Type B pancreatic cell (in vitro differentiated cells): ENCODE results near the gene BST2. TPM values are rescaled to one million over a fixed set of nuclear protein-coding genes. Genes with fewer than 3 reads are reported as not detected.

Experiments used
- DNase-seq: peaks from one replicate; pipeline ENCODE4 v3.0.0; 2021; ENCODE audit warnings: mixed read lengths; ENCODE audit not compliant: unreplicated experiment; ENCODE audit errors: extremely low spot score
- H3K27ac Mint-ChIP-seq: 2 replicates; pipeline ENCODE4 v1.8.0; 2021; ENCODE audit warnings: mild to moderate bottlenecking, mixed read lengths
- H3K27me3 Mint-ChIP-seq: 2 replicates; pipeline ENCODE4 v1.8.0; 2021; ENCODE audit warnings: mixed read lengths
- H3K36me3 Mint-ChIP-seq: 2 replicates; pipeline ENCODE4 v1.8.0; 2021; ENCODE audit warnings: mixed read lengths
- H3K4me1 Mint-ChIP-seq: one replicate; pipeline ENCODE4 v1.8.0; 2021; ENCODE audit warnings: mixed read lengths; ENCODE audit not compliant: unreplicated experiment
- H3K4me3 Mint-ChIP-seq: 2 replicates; pipeline ENCODE4 v1.8.0; 2021; ENCODE audit warnings: mild to moderate bottlenecking, mixed read lengths
- H3K9me3 Mint-ChIP-seq: 2 replicates; pipeline ENCODE4 v1.8.0; 2021; ENCODE audit warnings: mixed read lengths
- total RNA-seq: library from RNA; stranded (reverse); gene quantifications from 2 replicates; pipeline ENCODE4 v1.2.1, GENCODE V29; 2021; ENCODE audit warnings: low replicate concordance
- TF ChIP-seq, protein P1 (sequence below): fragments of 200-600 bp; sonication (generic); conservative IDR thresholded peaks from 2 replicates; pipeline ENCODE4 v1.5.0; 2021; ENCODE audit warnings: antibody characterized with exemption, mild to moderate bottlenecking

The BST2 gene
- total RNA-seq, 1 donor from 2014 or later = 2.5 TPM

DNA sequence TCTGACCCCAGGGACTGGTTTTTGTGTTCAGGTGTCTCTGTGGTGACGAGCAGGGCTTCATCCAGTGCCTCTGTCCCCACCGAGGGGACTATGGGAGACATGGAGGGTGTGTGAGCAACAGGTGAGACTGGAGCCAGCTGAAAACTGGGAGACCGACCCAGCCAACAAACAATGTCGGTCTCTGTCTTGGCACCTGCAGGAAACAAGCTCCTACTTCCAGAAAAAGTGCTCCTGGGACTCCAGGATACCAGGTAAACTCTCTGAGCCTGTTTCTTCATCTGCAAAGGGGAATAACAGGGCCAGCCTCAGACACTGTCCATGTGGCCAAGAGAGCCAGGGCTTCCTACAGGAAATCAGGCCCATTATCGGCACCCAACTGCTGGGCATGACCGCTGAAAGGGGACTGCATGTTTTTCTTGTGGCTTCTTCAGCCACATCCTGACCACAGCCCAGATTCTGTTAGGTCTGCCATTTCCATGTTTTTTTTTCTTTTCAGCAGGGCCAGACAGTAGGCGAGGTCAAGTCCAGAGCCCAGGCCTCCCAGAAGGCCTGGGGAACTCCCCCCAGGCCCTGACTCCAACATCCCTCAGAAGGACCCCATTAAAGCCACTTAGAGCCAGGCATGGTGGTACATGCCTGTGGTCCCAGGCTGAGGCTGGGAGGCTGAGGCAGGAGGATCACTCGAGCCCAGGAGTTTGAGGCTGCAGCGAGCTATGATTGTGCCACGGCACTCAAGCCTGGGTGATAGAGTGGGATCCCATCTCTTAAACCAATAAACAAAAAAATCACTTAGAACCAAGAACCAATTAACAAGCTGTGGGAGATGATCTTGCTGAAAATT, 836 bp upstream of the BST2 start:
- TF ChIP-seq, protein P1, sequence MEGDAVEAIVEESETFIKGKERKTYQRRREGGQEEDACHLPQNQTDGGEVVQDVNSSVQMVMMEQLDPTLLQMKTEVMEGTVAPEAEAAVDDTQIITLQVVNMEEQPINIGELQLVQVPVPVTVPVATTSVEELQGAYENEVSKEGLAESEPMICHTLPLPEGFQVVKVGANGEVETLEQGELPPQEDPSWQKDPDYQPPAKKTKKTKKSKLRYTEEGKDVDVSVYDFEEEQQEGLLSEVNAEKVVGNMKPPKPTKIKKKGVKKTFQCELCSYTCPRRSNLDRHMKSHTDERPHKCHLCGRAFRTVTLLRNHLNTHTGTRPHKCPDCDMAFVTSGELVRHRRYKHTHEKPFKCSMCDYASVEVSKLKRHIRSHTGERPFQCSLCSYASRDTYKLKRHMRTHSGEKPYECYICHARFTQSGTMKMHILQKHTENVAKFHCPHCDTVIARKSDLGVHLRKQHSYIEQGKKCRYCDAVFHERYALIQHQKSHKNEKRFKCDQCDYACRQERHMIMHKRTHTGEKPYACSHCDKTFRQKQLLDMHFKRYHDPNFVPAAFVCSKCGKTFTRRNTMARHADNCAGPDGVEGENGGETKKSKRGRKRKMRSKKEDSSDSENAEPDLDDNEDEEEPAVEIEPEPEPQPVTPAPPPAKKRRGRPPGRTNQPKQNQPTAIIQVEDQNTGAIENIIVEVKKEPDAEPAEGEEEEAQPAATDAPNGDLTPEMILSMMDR = no peak
- no peak overlapping the region for H3K4me3 Mint-ChIP-seq
- DNase-seq = no peak
- H3K27me3 Mint-ChIP-seq = peaks cover 4% of the 10 kb centered on the region
- H3K36me3 Mint-ChIP-seq = no peaks in the 10 kb centered on the region
- H3K4me1 Mint-ChIP-seq = peaks cover 11% of the 10 kb centered on the region
- H3K9me3 Mint-ChIP-seq = no peaks in the 10 kb centered on the region
- H3K27ac Mint-ChIP-seq = no peak overlapping the region

DNA sequence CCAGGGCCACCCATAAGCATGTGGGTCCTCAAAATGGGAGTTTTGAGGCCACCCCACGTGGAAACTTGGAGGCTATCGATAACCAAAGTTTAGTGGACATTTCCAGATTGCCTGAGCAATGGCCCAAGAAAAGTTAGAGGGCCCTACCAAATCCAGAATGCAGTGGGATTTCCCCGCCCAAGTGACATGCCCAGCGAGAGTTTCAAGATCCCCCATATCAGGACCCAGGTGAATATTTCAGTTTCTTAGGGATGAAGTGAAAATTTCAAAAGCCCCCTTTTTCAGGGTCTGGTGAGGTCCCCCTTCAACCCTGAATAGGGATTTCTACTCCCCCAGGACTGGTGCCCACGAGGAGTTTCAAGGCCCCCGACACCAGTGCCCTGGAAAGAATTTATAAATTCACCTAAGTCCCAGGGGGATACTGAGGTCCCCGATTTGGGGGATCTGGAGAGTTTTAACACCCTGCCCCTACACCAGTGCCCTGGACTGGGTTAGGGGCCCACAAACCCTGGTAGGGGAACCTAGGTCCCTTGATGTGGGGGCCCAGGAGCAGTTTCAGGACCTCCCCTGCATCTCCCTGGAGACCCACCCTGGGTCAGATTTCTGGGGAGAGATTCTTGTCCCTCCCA, 695 bp downstream of the BST2 start:
- Mint-ChIP-seq H3K4me3 (no peak overlapping the region), H3K4me1 (peaks cover 11% of the 10 kb centered on the region), H3K27ac (no peak overlapping the region), H3K9me3 (no peaks in the 10 kb centered on the region), H3K36me3 (no peaks in the 10 kb centered on the region), H3K27me3 (peaks cover 4% of the 10 kb centered on the region)
- no peak for DNase-seq
- TF ChIP-seq, protein P1 = no peak

- H3K4me1 Mint-ChIP-seq = peaks cover 11% of the 10 kb centered on the region
- TF ChIP-seq, protein P1 = no peak
- no peaks in the 10 kb centered on the region for H3K36me3 Mint-ChIP-seq
- no peak overlapping the region for H3K27ac Mint-ChIP-seq
- peaks cover 4% of the 10 kb centered on the region for H3K27me3 Mint-ChIP-seq
- H3K4me3 Mint-ChIP-seq = no peak overlapping the region
- no peak for DNase-seq
- no peaks in the 10 kb centered on the region for H3K9me3 Mint-ChIP-seq
These were observed 1.4 kb downstream of the BST2 start for GRCh38 chr19:17404015-17404414.

- no peaks in the 10 kb centered on the region for H3K36me3 Mint-ChIP-seq
These were observed 2.2 kb downstream of the BST2 start for GRCh38 chr19:17402982-17403855.

DNA sequence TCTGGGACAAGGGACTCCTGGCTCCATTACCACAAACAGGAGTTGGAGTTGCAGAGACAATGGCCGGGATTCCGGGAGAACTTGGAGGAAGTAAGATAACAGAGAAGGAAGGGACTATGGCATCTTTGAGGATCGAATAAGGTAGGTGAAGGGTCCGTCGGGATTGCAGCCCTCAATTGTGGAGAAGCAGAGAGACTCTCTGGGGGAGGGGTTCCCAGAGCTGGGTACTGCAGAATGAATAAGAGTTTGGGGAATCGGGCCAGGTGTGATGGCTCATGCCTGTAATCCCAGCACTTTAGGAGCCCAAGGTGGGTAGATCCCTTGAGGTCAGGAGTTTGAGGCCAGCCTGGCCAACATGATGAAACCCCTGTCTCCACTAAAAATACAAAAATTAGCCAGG, 3.8 kb downstream of the BST2 start:
- H3K36me3 Mint-ChIP-seq = no peaks in the 10 kb centered on the region
- no peak for DNase-seq
- no peak overlapping the region for H3K4me3 Mint-ChIP-seq
- TF ChIP-seq, protein P1 = no peak
- peaks cover 4% of the 10 kb centered on the region for H3K27me3 Mint-ChIP-seq
- no peaks in the 10 kb centered on the region for H3K9me3 Mint-ChIP-seq
- peaks cover 2% of the 10 kb centered on the region for H3K4me1 Mint-ChIP-seq
- H3K27ac Mint-ChIP-seq = no peak overlapping the region

More at GRCh38 chr19:17402982-17403855, 2.2 kb downstream of the BST2 start:
- no peak overlapping the region for H3K27ac Mint-ChIP-seq
- peaks cover 4% of the 10 kb centered on the region for H3K27me3 Mint-ChIP-seq
- H3K4me1 Mint-ChIP-seq = peaks cover 11% of the 10 kb centered on the region
- peak overlapping the region; percentile 28 for H3K4me3 Mint-ChIP-seq
- no peak for DNase-seq
- H3K9me3 Mint-ChIP-seq = no peaks in the 10 kb centered on the region
- TF ChIP-seq, protein P1 = no peak
